ENCODE measurements around the gene DIS3L2. TPM values are rescaled to one million over a fixed set of nuclear protein-coding genes. Genes with fewer than 3 reads are reported as not detected.
"Not testable (repeated sequence)": the region's sequence is repeated elsewhere in the genome, so short reads cannot be mapped to it uniquely, and the experiment has no call there.

DIS3L2 gene
- total and polyA plus RNA-seq, 7 donors = 10.7 to 20.8 (median 16.0) TPM

DNA sequence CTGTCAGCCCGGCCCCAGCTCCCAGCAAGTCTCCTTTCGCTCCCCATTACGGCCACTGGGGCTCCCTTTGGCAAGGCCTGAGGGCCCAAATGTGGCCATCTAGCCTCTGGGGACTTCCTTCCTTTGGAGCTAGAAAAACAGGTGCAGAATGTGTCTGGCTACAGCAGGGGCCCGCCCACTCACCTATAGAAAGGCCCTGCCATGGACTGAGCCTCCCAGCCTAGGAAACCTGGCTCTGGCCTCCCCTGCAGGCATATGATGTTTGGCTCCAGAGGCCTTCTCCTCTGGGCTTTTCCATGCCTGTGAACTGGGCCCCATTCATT is 361.8 kb downstream of the DIS3L2 start:
- H3K27me3 ChIP-seq (ENCODE audit: insufficient read depth in 3 of 3, low read length in 2 of 3) = no peaks in the 10 kb centered on the region
- H3K4me3 ChIP-seq = no peak overlapping the region
- no peak for ATAC-seq
- H3K36me3 ChIP-seq (ENCODE audit: insufficient read depth in 1 of 2, low read depth in 1 of 2) = no peaks in the 10 kb centered on the region
- no peaks in the 10 kb centered on the region for H3K9me3 ChIP-seq
- no peaks in the 10 kb centered on the region for H3K4me1 ChIP-seq
- no peak overlapping the region for H3K27ac ChIP-seq
- 83 to 94% (median 94%) methylated on average over 4 of the region's 4 CpGs for WGBS, 3 donors
- intact Hi-C loops (cut with DNase I) = loop anchor here in 1 of 2 donors (5.0 kb wide), 1 partner anchor 199 kb away; the partner anchor contains the start of gene PRSS56
- TF ChIP-seq, protein P1, sequence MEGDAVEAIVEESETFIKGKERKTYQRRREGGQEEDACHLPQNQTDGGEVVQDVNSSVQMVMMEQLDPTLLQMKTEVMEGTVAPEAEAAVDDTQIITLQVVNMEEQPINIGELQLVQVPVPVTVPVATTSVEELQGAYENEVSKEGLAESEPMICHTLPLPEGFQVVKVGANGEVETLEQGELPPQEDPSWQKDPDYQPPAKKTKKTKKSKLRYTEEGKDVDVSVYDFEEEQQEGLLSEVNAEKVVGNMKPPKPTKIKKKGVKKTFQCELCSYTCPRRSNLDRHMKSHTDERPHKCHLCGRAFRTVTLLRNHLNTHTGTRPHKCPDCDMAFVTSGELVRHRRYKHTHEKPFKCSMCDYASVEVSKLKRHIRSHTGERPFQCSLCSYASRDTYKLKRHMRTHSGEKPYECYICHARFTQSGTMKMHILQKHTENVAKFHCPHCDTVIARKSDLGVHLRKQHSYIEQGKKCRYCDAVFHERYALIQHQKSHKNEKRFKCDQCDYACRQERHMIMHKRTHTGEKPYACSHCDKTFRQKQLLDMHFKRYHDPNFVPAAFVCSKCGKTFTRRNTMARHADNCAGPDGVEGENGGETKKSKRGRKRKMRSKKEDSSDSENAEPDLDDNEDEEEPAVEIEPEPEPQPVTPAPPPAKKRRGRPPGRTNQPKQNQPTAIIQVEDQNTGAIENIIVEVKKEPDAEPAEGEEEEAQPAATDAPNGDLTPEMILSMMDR (IDR thresholded peaks at IDR 0.05) = no peak
- no peak for DNase-seq

- not testable (repeated sequence) for H3K27ac ChIP-seq; H3K4me3 ChIP-seq; H3K27me3 ChIP-seq (ENCODE audit: insufficient read depth in 3 of 3, low read length in 2 of 3); H3K4me1 ChIP-seq; DNase-seq; H3K36me3 ChIP-seq (ENCODE audit: insufficient read depth in 1 of 2, low read depth in 1 of 2); ATAC-seq; H3K9me3 ChIP-seq
- intact Hi-C loops (cut with DNase I) = loop anchor here in 1 of 2 donors (5.0 kb wide), 1 partner anchor 198 kb away; the partner anchor contains the start of gene PRSS56
- WGBS, 3 donors = 86 to 93% (median 92%) methylated on average over 6 of the region's 6 CpGs
Measured at GRCh38 chr2:232323967-232324366, 362.5 kb downstream of the DIS3L2 start.

DNA sequence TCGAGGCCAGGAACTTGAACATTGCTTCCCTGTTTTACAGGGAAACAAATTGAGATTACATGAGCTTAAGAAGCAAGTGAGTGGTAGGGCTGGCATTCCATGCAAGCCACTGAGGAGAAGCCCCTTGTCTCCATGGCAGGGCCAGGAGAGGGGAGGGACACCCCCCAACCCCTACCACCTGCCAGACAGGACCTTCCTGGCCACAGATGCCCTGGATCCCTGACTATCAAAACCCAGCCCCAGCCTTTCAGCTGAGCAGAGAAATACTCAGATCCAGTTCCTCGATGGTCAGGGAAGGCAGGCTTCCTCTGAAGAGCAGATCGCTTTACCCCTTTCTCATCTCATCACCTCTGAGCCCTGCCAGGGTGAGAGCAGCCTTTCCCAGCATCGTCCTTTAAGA is 363.3 kb downstream of the DIS3L2 start:
- no peak overlapping the region for H3K27ac ChIP-seq
- no peak overlapping the region for H3K4me3 ChIP-seq
- no peaks in the 10 kb centered on the region for H3K9me3 ChIP-seq
- ATAC-seq (no peak), DNase-seq (no peak)
- intact Hi-C loops (cut with DNase I) = loop anchor here (5.0 kb wide), 4 partner anchors 182 to 422 kb away; partner anchors contain the start of gene PRSS56 (in 1 of the 2)
- H3K27me3 ChIP-seq (ENCODE audit: insufficient read depth in 3 of 3, low read length in 2 of 3) = no peaks in the 10 kb centered on the region
- TF ChIP-seq, protein P1 (IDR thresholded peaks at IDR 0.05) = no peak
- H3K4me1 ChIP-seq = no peaks in the 10 kb centered on the region
- WGBS, 3 donors = 72 to 78% (median 73%) methylated on average over 4 of the region's 4 CpGs
- no peaks in the 10 kb centered on the region for H3K36me3 ChIP-seq (ENCODE audit: insufficient read depth in 1 of 2, low read depth in 1 of 2)

DNA sequence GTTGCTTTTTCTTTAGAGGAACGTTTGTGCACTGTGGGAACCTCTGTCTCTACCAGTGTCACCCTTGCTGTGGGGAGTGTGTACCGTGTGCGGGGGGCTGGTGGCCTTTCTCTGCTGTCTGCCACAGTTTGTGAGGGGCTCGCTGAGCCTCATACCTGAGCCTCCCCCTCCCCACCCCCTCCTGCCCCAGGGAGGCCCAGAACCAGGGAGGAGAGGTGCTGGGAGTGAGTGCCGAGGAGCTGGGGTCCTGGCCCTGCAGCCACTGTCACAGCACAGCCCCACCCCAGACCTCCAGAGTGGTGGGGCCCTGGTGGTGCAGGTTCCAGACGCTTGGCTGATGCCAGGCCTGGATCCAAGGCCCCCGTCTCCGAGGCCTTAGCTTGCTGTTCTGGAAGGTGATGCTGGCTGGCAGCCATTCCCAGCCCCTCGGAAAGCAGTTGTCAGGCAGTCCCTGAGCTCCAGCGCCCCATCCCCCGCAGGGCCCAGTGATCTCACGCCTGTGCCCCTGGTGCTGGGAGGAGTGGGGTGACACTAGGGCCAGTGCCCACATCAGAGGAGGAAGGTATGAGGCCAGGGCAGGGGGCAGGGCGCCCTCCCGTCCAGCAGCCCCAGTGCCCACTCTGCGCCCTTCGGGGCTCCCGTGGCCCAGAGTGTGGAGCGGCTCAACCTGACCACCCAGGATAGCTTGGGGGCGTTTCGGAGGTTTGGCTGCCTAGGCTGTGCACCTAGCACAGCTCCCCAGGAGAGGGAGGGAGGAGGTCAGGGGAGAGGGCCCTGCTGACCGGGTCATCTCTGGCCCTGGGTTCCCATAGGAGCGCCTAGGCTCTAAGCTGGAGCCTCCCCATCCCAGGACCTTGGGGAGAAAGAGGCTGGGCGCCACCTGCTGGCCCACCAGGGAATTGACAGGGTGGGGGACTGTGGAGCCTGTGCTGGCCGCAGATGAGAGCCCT is 364.1 kb downstream of the DIS3L2 start:
- peak; percentile 81 to 92 (median 84) for ATAC-seq
- intact Hi-C loops (cut with DNase I) = loop anchor here (1.0 to 5.0 kb wide), 4 partner anchors 183 to 423 kb away; no protein-coding TSS in a partner anchor
- Histone ChIP-seq H3K36me3 (ENCODE audit: insufficient read depth in 1 of 2, low read depth in 1 of 2) (no peaks in the 10 kb centered on the region), H3K27ac (no peak overlapping the region), H3K9me3 (no peaks in the 10 kb centered on the region), H3K4me3 (no peak overlapping the region), H3K4me1 (no peaks in the 10 kb centered on the region), H3K27me3 (ENCODE audit: insufficient read depth in 3 of 3, low read length in 2 of 3) (no peaks in the 10 kb centered on the region)
- 70 to 87% (median 85%) methylated on average over 15 to 23 of the region's 24 CpGs for WGBS, 3 donors
- TF ChIP-seq, protein P1 (IDR thresholded peaks at IDR 0.05) = peak; percentile 73
- DNase-seq = peak; percentile 69 to 81
